Measurements from ENCODE around the gene ESR1. TPM values are rescaled to one million over a fixed set of nuclear protein-coding genes. Genes with fewer than 3 reads are reported as not detected.
A peak's percentile ranks its signal among the peaks of the same experiment; 100 is the strongest.

The ESR1 gene
- total RNA-seq, 1 experiment from 2014 or later, result 0.98 TPM

- CTCF ChIA-PET, result interaction anchor here (0.6 to 2.0 kb wide), 25 partner anchors 16 to 1042 kb away, joined by 3 to 24 read pairs (median 3); partner anchors contain the start of gene ESR1
- Mint-ChIP-seq H3K36me3 (no peaks in the 10 kb centered on the region), H3K4me1 (peaks cover 28% of the 10 kb centered on the region), H3K4me3 (no peak overlapping the region), H3K9me3 (no peaks in the 10 kb centered on the region), H3K27me3 (ENCODE audit: low read depth) (no peaks in the 10 kb centered on the region), H3K27ac (0 out of 2 replicates have a peak overlapping the region, but pooled peaks have one; percentile 17)
- TF ChIP-seq CTCF (IDR thresholded peaks at IDR 0.05), result peak; percentile 32; the same call in 1 of the 2 replicates
- TF ChIP-seq CREM (CRISPR knock-in tag; IDR thresholded peaks at IDR 0.05), result no peak
- POLR2A ChIA-PET, result no interaction called here
- peak; percentile 20 for DNase-seq (ENCODE audit: low spot score)
- ATAC-seq, result no peak
Measured at GRCh38 chr6:151765444-151765886, 42.0 kb upstream of the ESR1 start.

GRCh38 chr6:151772446-151772845 is 35.0 kb upstream of the ESR1 start:
- Mint-ChIP-seq H3K27me3 (ENCODE audit: low read depth) (no peaks in the 10 kb centered on the region), H3K4me1 (no peaks in the 10 kb centered on the region), H3K9me3 (no peaks in the 10 kb centered on the region), H3K4me3 (no peak overlapping the region), H3K27ac (no peak overlapping the region), H3K36me3 (no peaks in the 10 kb centered on the region)
- no peak for TF ChIP-seq TEAD1 (CRISPR knock-in tag; IDR thresholded peaks at IDR 0.05)
- no peak for TF ChIP-seq STAT6 (CRISPR knock-in tag; conservative IDR thresholded peaks at IDR 0.05; ENCODE audit: low read depth)
- TF ChIP-seq NFATC4 (CRISPR knock-in tag; IDR thresholded peaks at IDR 0.05), result no peak
- no peak for TF ChIP-seq CDX4 (CRISPR knock-in tag; IDR thresholded peaks at IDR 0.05; ENCODE audit: borderline replicate concordance)
- no peak for TF ChIP-seq AFF4 (CRISPR knock-in tag; IDR thresholded peaks at IDR 0.05; ENCODE audit: borderline replicate concordance)
- TF ChIP-seq NFE2L1 (CRISPR knock-in tag; IDR thresholded peaks at IDR 0.05), result no peak
- no peak for TF ChIP-seq FOXJ3 (CRISPR knock-in tag; IDR thresholded peaks at IDR 0.05; ENCODE audit: borderline replicate concordance)
- TF ChIP-seq CREM (CRISPR knock-in tag; IDR thresholded peaks at IDR 0.05), result no peak
- TF ChIP-seq ZBTB43 (CRISPR knock-in tag; IDR thresholded peaks at IDR 0.05), result no peak
- no peak for TF ChIP-seq ZNF121 (CRISPR knock-in tag; IDR thresholded peaks at IDR 0.05)
- TF ChIP-seq HMGXB4 (CRISPR knock-in tag; IDR thresholded peaks at IDR 0.05), result no peak
- no peak for TF ChIP-seq FOXK1 (CRISPR knock-in tag; IDR thresholded peaks at IDR 0.05)
- no peak for TF ChIP-seq ZNF281 (CRISPR knock-in tag; IDR thresholded peaks at IDR 0.05)
- TF ChIP-seq ZNF263 (CRISPR knock-in tag; IDR thresholded peaks at IDR 0.05; ENCODE audit: low read depth), result no peak
- no peak for TF ChIP-seq SOX15 (CRISPR knock-in tag; IDR thresholded peaks at IDR 0.05)
- ChIA-PET CTCF (no interaction called here), POLR2A (no interaction called here)
- DNase-seq (ENCODE audit: low spot score) (no peak), ATAC-seq (no peak)
